Testis (tissue), 3 donors: ENCODE measurements around the gene CTNNA1. TPM values are rescaled to one million over a fixed set of nuclear protein-coding genes. Genes with fewer than 3 reads are reported as not detected.

Experiments
- DNase-seq: peaks from one replicate; pipeline ENCODE4 v3.0.0-alpha.2; 2019
- H3K27ac ChIP-seq, 2 donors: fragments of 200-600 bp; sonication (generic); one replicate each; pipeline ENCODE4 v1.5.1; 2019
- H3K27me3 ChIP-seq: fragments of 200-600 bp; sonication (generic); one replicate; pipeline ENCODE4 v1.5.1; 2019
- H3K36me3 ChIP-seq: fragments of 200-600 bp; sonication (generic); one replicate; pipeline ENCODE4 v1.5.1; 2017; ENCODE audit warnings: low read depth; ENCODE audit errors: missing control alignments
- H3K4me1 ChIP-seq: fragments of 200-600 bp; sonication (generic); one replicate; pipeline ENCODE4 v1.5.1; 2019
- H3K4me3 ChIP-seq, 2 donors: fragments of 200-600 bp; sonication (generic); one replicate each; pipeline ENCODE4 v1.5.1; 2017 to 2019
- H3K9me3 ChIP-seq: fragments of 200-600 bp; sonication (generic); one replicate; pipeline ENCODE4 v1.5.1; 2017
- POLR2A ChIP-seq: fragments of 450-650 bp; IDR thresholded peaks from one replicate; pipeline ENCODE4 v1.6.1; 2017; ENCODE audit warnings: antibody characterized with exemption, mild to moderate bottlenecking, moderate library complexity
- WGBS, 2 donors: methylation state at CpG; one replicate each; pipeline ENCODE4 v1.1.5; 2018; 5-methylcytosine and 5-hydroxymethylcytosine counted together
- intact Hi-C: fragments of 100-400 bp; cut with DNase I; formaldehyde crosslinking; loops from one replicate; pipeline ENCODE4 v1.15.1; 2023; ENCODE audit warnings: low total_unique reads
- polyA plus RNA-seq: library from polyadenylated mRNA; stranded (reverse); fragments of 350-450 nt; fragmentation: Illumina TruSeq; extraction: RNeasy Lipid Tissue Mini Kit (QIAGEN cat#74804); gene quantifications from one replicate; pipeline ENCODE4 v1.2.3, GENCODE V29; 2014; ENCODE audit warnings: low read depth, low replicate concordance; ENCODE audit not compliant: insufficient read depth
- total RNA-seq, 2 donors: library from RNA; depleted of rRNA; stranded (reverse); fragments of >200 nt; gene quantifications; one replicate each; pipeline ENCODE4 v1.2.3, GENCODE V29; 2016
- TF ChIP-seq, protein P1 (sequence below), 3 experiments: fragments of 450-650 bp in 2 of 3; fragments of 200-600 bp in 1 of 3; sonication (generic) in 1 of 3; IDR thresholded peaks; one replicate each; pipeline ENCODE4 v1.5.1; 2016 to 2019; ENCODE audit warnings: antibody characterized with exemption in 3 of 3, mild to moderate bottlenecking in 2 of 3, moderate library complexity in 1 of 3

Gene CTNNA1
- total and polyA plus RNA-seq, 3 donors from 2014 or later: 107 to 154 (median 135) TPM

DNA sequence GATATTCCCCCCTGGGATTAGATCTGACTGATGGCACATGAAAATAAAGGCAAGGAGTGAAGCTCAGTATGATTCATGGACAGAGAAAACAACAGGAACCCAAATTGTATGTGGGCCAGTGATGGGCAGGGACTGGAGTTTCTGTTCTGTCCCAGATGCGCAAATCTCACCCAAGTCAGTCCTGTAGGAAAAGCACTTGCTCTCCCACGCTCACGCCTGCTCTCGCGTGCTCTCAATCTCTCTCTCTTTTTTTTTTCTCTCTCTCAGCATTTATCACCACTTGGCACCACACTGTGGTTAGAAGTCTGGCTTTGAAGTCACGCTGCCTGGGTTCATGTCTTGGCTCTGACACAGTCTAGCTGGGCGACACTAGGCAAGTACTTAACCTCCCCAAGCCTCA, 228.4 kb downstream of the CTNNA1 start:
- no peak for TF ChIP-seq POLR2A
- TF ChIP-seq, protein P1, sequence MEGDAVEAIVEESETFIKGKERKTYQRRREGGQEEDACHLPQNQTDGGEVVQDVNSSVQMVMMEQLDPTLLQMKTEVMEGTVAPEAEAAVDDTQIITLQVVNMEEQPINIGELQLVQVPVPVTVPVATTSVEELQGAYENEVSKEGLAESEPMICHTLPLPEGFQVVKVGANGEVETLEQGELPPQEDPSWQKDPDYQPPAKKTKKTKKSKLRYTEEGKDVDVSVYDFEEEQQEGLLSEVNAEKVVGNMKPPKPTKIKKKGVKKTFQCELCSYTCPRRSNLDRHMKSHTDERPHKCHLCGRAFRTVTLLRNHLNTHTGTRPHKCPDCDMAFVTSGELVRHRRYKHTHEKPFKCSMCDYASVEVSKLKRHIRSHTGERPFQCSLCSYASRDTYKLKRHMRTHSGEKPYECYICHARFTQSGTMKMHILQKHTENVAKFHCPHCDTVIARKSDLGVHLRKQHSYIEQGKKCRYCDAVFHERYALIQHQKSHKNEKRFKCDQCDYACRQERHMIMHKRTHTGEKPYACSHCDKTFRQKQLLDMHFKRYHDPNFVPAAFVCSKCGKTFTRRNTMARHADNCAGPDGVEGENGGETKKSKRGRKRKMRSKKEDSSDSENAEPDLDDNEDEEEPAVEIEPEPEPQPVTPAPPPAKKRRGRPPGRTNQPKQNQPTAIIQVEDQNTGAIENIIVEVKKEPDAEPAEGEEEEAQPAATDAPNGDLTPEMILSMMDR (IDR thresholded peaks at IDR 0.05): no peak
- no peaks in the 10 kb centered on the region for H3K36me3 ChIP-seq
- DNase-seq: no peak
- no peaks in the 10 kb centered on the region for H3K4me1 ChIP-seq
- H3K4me3 ChIP-seq: no peak overlapping the region
- no peaks in the 10 kb centered on the region for H3K27me3 ChIP-seq
- intact Hi-C loops: no loop called here
- no peak overlapping the region for H3K27ac ChIP-seq
- H3K9me3 ChIP-seq: no peaks in the 10 kb centered on the region
- 83 to 92% methylated on average over 7 of the region's 7 CpGs for WGBS, 2 donors

DNA sequence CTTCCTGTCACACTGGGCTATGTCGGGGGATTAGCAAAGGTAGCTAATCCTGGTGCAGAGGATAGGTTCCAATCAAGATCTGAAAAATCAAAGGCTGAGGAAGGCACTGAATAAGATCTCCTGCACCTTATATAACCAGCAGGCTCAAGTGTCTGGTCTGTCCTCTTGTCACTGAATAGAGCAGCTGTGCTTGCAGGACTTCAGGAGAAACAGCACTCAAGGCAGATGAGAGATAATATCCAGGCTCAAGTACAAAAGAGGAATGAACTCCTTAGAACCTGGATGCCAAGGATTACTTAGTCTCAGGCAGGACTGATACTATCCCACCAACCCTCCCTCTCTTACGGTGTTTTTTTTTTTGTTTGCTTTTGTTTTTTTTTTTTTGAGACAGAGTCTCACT, 230.8 kb downstream of the CTNNA1 start:
- TF ChIP-seq POLR2A: no peak
- TF ChIP-seq, protein P1 (IDR thresholded peaks at IDR 0.05): no peak
- DNase-seq: no peak
- no peak overlapping the region for H3K4me3 ChIP-seq
- H3K36me3 ChIP-seq: no peaks in the 10 kb centered on the region
- no peaks in the 10 kb centered on the region for H3K4me1 ChIP-seq
- H3K9me3 ChIP-seq: no peaks in the 10 kb centered on the region
- 81 to 86% methylated on average over 2 of the region's 2 CpGs for WGBS, 2 donors
- intact Hi-C loops: no loop called here
- H3K27me3 ChIP-seq: no peaks in the 10 kb centered on the region
- H3K27ac ChIP-seq: no peak overlapping the region

Other genes with a start within 250 kb of the CTNNA1 start
- 10 to 100 TPM; 74.3 to 75.3 TPM for gene ETF1, start 210.2 kb upstream of the CTNNA1 start, total RNA-seq
- 103 TPM for gene ETF1, start 210.2 kb upstream of the CTNNA1 start, polyA plus RNA-seq
- gene HSPA9, start 178.0 kb upstream of the CTNNA1 start, total RNA-seq: 100 to 1,000 TPM; 205 to 243 TPM
- gene HSPA9, start 178.0 kb upstream of the CTNNA1 start, polyA plus RNA-seq: 145 TPM
- gene LRRTM2, start 121.9 kb downstream of the CTNNA1 start, total RNA-seq: under 1 TPM; 0.16 to 0.19 TPM
- 0.09 TPM for gene LRRTM2, start 121.9 kb downstream of the CTNNA1 start, polyA plus RNA-seq